Measurements from ENCODE around the gene MYZAP.

Gene MYZAP

GRCh38 chr15:57667171-57667849, 75.6 kb downstream of the MYZAP start:
- no peak for DNase-seq

GRCh38 chr15:57668016-57668415, 76.3 kb downstream of the MYZAP start:
- DNase-seq: no peak

- no peak for DNase-seq
Measured at GRCh38 chr15:57671636-57672035, 79.9 kb downstream of the MYZAP start.

GRCh38 chr15:57675481-57676181, 83.9 kb downstream of the MYZAP start:
- no peak for DNase-seq

- DNase-seq: no peak
Measured at GRCh38 chr15:57676585-57676984, 84.9 kb downstream of the MYZAP start.

DNA sequence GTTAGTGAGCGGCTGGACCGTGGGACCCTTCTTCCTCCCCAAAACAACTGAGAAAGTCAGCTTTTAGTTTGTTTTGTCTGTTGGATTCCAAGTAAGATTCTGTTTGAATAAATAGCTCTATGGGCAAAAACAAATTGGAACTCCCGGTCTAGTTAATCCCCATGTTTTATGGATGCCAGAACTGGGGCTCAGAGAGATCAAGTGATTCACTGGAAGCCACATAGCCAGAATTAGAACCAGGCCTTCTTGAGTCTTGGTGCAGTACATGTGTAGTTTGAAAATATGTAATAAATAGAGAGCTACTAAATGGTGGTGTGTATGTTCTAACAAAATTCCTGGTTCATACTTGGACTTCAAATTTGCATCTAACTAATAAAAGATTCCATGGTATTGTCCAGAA, 85.5 kb downstream of the MYZAP start:
- DNase-seq: no peak

- DNase-seq: no peak
Measured at GRCh38 chr15:57680021-57680420, 88.3 kb downstream of the MYZAP start.

DNA sequence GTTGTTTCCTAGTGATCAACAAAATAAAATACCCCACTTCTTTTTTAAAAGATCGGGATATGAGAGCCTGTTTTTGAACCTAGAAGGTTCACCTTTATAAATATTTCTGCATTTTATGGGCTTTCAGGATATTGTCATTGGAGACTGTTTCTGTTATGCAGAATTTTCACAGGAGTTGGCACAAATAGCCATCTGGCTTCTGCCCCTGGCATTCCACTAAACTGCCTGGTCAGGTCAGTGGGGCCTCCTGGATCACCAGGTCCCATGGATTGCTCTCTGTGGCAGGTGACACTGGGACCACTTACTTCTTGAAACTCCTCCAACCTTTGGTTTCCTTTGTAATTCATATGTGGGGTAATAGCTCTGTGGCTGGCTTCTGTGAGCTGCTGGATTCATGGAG, 89.3 kb downstream of the MYZAP start:
- no peak for DNase-seq

DNA sequence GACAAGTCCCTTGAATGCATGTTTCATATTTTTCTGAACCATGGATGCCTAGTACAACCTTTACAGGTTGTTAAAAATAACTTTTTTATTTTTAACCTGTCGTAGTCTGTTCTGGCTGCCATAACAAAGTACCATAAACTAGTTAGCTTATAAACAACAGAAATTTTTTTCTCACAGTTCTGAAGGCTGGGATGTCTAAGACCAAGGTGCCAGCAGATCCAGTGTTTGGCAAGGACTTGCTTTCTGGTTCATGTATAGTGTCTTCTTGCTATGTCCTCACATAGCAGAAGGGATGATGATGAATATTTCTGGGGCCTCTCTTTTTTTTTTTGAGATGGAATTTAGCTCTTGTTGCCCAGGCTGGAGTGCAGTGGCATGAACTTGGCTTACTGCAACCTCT, 91.8 kb downstream of the MYZAP start:
- no peak for DNase-seq

DNA sequence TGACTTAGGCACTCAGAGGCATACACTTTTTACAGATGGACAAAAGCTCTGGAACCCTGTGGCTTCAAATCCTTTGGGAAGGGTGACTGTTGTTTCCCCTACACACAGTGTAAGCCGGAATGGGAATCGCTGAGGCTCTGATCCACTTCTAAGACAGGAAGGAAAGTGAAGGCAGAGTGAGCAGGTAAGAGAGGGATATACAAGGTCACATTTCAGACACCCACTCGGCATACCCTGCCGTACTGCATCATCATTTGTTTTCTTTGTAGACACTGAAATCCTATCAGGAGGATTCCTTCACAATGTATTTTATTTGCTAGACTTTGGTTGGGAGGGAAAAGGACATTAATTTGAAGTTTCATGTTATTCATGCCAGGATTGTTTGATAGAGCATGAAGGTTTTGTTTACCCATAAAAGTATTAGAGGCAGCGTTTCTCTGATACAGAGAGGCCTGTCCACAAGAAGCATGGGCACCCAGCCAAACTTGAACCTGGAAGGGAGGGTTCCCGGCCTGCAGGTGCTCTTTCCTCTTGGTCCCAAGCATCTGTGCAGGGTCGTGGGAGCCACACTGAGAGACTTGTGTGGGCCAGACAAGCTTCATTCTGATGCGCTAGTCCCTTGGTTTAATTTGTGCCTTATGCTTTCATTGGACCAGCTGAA, 92.9 kb downstream of the MYZAP start:
- DNase-seq: no peak

GRCh38 chr15:57685306-57686095, 93.8 kb downstream of the MYZAP start:
- DNase-seq: no peak

GRCh38 chr15:57686657-57687056, 95.0 kb downstream of the MYZAP start:
- no peak for DNase-seq

DNA sequence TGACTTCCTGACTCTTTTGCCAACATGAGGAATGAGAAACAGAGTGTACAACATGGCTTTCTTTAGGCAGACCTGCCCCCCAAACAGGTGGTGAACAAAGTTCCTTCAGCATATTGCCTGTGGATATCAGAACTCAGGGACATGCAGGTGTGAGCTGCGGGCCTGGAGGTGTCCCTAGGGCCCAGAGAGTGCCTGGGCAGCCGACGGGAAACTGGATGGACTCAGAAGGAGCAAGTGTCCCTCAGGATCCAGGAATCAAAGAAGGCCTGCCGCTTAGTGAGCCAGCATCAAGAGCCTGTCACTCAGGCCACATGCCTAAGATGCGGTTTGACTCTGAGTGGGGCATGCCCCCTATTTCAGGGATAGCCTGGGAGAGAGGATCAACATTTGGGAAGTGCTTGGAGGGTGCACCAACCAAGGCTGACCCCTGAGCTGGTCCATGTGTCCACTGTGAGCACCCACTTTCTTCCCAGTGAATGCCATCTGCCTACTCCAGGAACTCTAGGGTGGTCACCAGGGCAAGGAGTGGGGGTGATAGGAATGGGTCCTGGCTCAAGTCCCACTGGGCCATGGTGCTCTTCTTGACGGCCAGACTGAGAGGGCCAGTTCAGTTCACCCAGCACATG, 98.8 kb downstream of the MYZAP start:
- DNase-seq: no peak

GRCh38 chr15:57691082-57691481, 99.4 kb downstream of the MYZAP start:
- no peak for DNase-seq

GRCh38 chr15:57692709-57693108, 101.0 kb downstream of the MYZAP start:
- DNase-seq: no peak

DNA sequence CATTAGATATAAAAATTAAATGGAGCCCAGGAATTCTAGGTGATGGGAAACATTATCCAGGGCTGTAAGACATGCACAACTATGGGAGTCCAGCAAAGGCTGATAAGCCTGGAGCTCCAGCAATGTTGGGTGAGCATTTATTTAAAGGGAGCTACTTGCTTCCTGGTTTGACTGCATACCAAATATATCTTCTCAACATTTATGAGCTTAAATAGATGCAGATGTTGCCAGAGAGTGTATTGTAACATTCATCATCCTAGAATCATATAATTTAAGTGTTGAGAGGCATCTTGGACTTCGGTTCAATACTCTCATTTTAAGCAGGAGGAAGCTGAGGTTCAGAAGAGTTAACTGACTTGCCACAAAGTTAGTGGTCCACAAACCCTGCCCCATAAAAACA, 102.6 kb downstream of the MYZAP start:
- DNase-seq: no peak

- no peak for DNase-seq
Measured at GRCh38 chr15:57696146-57696545, 104.4 kb downstream of the MYZAP start.

GRCh38 chr15:57697588-57697987, 105.9 kb downstream of the MYZAP start:
- no peak for DNase-seq

DNA sequence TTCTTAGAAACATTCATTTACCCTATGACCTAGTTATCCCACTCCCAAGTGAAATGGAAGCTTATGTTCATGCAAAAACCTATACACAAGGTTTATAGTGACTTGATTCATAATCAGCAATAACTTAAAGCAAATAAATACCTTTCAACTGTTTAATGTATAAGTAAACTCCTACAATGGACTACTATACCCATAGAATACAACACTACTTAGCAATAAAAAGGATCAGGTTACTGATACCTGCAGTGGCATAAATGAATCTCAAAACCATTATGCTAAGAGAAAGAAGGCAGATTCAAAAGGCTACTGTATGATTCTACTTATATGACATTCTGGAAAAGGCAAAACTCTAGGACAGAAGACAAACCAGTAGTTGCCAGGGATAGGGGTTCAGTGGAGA, 106.5 kb downstream of the MYZAP start:
- no peak for DNase-seq

- no peak for DNase-seq
Measured at GRCh38 chr15:57698991-57699390, 107.3 kb downstream of the MYZAP start.

DNA sequence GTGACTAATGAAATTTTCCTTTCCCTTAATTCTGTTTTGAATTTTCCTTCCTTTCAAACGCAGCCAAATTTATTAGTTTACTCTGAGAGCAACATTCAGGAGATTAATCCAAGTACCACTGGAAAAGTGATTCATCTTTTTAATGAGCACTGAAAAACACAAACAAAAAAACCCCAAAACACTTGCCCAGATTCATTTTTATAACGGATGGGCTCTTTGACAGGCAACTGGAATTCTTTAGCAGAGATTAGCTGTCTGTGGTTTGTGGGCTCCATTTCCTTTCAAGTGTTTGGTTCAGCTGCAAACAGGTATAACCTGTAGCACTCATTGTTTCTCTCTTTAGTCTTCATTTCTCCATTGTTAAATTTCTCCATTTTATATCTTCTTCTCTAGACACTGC, 111.7 kb downstream of the MYZAP start:
- no peak for DNase-seq

DNA sequence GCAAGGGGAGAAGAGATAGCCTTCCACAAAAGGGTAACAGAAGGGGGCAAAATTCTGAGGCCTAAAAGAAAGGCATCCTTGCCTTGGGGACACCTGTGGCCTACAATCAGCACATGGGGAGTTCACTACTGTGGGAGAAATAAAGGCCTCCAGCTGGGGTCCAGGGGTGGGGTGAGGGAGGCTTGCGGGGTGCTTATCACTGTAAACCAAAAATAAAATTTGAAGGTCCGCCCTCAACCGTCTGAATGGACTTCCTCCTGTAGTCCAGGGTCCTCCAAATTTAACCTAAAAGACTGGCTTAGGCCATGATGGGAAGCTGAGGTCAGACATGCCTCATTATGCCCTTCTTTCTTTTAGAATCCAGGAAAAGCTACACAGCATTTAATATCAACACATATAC, 112.7 kb downstream of the MYZAP start:
- DNase-seq: no peak

Measured in MV-4-11 (cell line).